GM19324 (cell line): ENCODE data around the gene TRIM8.

Source experiments
- ATAC-seq: cut with Tn5 transposase; IDR thresholded peaks from one replicate; pipeline ENCODE4 v1.9.1; 2021; ENCODE audit warnings: mild to moderate bottlenecking, moderate library complexity; ENCODE audit not compliant: unreplicated experiment, low FRiP score

Gene TRIM8

GRCh38 chr10:102648269-102648888 lies 4.1 kb downstream of the TRIM8 start:
- ATAC-seq = no peak

GRCh38 chr10:102648889-102649796 lies 4.9 kb downstream of the TRIM8 start:
- ATAC-seq = no peak

GRCh38 chr10:102649797-102650654 lies 5.7 kb downstream of the TRIM8 start:
- no peak for ATAC-seq

GRCh38 chr10:102650655-102651454 lies 6.6 kb downstream of the TRIM8 start:
- ATAC-seq = no peak

GRCh38 chr10:102651455-102652169 lies 7.3 kb downstream of the TRIM8 start:
- ATAC-seq = no peak

- ATAC-seq = no peak
Observed at GRCh38 chr10:102652170-102652916, 8.1 kb downstream of the TRIM8 start.

GRCh38 chr10:102653060-102653459 lies 8.8 kb downstream of the TRIM8 start:
- no peak for ATAC-seq

GRCh38 chr10:102654566-102654965 lies 10.3 kb downstream of the TRIM8 start:
- ATAC-seq = no peak

- ATAC-seq = no peak
Observed at GRCh38 chr10:102654969-102655368, 10.7 kb downstream of the TRIM8 start.

- ATAC-seq = no peak
Observed at GRCh38 chr10:102656026-102656425, 11.7 kb downstream of the TRIM8 start.

- no peak for ATAC-seq
Observed at GRCh38 chr10:102656791-102657371, 12.6 kb downstream of the TRIM8 start.

- ATAC-seq = no peak
Observed at GRCh38 chr10:102657451-102657850, 13.2 kb downstream of the TRIM8 start.

GRCh38 chr10:102657984-102658724 lies 13.9 kb downstream of the TRIM8 start:
- ATAC-seq = no peak

GRCh38 chr10:102658802-102659201 lies 14.5 kb downstream of the TRIM8 start:
- ATAC-seq = no peak

- ATAC-seq = peak; percentile 60
Observed at GRCh38 chr10:102660888-102661657, 16.8 kb downstream of the TRIM8 start.

GRCh38 chr10:102661658-102662028 lies 17.4 kb downstream of the TRIM8 start:
- no peak for ATAC-seq

- no peak for ATAC-seq
Observed at GRCh38 chr10:102665904-102666509, 21.7 kb downstream of the TRIM8 start.
